Progenitor cell of endocrine pancreas (in vitro differentiated cells): Measurements from ENCODE around the gene SYT2. TPM values are rescaled to one million over a fixed set of nuclear protein-coding genes. Genes with fewer than 3 reads are reported as not detected.
A peak's percentile ranks its signal among the peaks of the same experiment; 100 is the strongest.

ENCODE experiments used
- DNase-seq: peaks from one replicate; pipeline ENCODE4 v3.0.0; 2021; ENCODE audit warnings: low spot score; ENCODE audit not compliant: unreplicated experiment
- H3K27ac Mint-ChIP-seq: 2 replicates; pipeline ENCODE4 v1.8.0; 2021; ENCODE audit warnings: mild to moderate bottlenecking, moderate library complexity, mixed read lengths
- H3K27me3 Mint-ChIP-seq: 2 replicates; pipeline ENCODE4 v1.8.0; 2021; ENCODE audit warnings: mixed read lengths
- H3K36me3 Mint-ChIP-seq: 2 replicates; pipeline ENCODE4 v1.8.0; 2022; ENCODE audit warnings: mixed read lengths; ENCODE audit not compliant: insufficient read depth
- H3K4me1 Mint-ChIP-seq: 2 replicates; pipeline ENCODE4 v1.8.0; 2021; ENCODE audit warnings: low read depth, mixed read lengths
- H3K4me3 Mint-ChIP-seq: 2 replicates; pipeline ENCODE4 v1.8.0; 2021; ENCODE audit warnings: low read depth, mild to moderate bottlenecking, moderate library complexity, mixed read lengths
- H3K9me3 Mint-ChIP-seq: 2 replicates; pipeline ENCODE4 v1.8.0; 2021; ENCODE audit warnings: low read depth, mixed read lengths
- total RNA-seq: library from RNA; stranded (reverse); gene quantifications from 2 replicates; pipeline ENCODE4 v1.2.1, GENCODE V29; 2021
- TF ChIP-seq, protein P1 (sequence below): fragments of 200-600 bp; sonication (generic); IDR thresholded peaks from one replicate; pipeline ENCODE4 v1.5.0; 2021; ENCODE audit warnings: antibody characterized with exemption, mild to moderate bottlenecking; ENCODE audit not compliant: unreplicated experiment

The SYT2 gene
- total RNA-seq, 1 donor from 2014 or later = 1.8 TPM

DNA sequence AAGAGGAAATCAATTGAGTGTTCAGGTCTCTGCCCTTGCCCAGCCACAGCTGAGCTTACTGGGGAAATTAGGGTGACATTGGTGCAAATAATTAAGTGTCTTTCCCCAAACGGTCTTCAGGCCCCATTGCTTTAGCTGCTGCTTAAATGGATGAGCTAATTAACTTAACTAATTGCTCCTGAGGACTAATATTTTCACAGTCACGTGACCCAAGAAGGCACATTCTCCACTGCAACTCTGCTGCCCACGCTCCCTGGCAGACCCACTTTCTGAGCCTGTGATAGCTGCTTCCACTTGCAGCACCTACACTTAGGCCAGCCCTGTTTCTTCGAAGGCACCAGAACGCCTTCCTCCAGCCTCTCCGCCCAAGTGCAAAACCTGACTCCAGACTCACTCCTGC, 56.2 kb downstream of the SYT2 start:
- H3K27me3 Mint-ChIP-seq = peaks cover 57% of the 10 kb centered on the region
- H3K4me3 Mint-ChIP-seq = no peak overlapping the region

DNA sequence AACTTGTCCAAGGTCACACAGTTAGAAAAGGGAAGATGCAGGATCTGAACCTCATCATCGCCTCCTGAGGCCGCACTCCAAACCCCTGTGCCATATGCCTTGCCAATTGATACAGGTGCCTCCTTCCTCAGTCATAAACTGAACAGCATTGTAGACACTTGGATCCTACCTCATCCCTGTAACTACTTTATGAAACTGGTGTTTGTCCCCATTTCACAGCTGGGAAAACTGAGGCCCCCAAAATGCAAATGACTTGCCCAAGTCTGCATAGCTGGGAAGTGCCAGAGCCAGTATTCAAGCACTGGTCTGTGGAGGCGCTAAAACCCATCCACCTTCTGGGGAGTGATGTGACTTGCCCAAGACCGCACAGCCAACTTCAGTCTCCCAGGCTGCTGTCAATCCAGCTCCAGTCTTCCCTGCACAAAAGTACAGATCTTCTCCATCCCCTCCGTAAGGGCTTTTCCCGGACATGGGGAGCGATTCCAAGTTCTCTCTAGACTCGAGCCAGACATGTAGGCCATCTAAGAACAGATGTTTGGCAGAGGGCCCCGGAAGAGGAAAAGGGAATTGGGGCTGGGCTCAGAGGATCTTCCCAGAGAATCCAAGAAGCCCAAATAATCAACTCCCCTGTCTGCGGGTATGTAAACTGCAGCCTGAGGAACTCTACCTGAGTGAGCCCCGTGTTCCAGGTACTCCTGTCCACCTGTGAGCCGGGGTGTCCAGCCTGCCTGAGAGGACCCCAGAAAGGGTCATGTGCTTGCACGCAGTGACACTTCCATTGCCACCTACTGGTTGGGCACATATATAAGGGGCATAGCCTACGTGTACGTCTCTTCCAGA, 60.5 kb downstream of the SYT2 start:
- Mint-ChIP-seq H3K4me3 (no peak overlapping the region), H3K27ac (no peak overlapping the region), H3K4me1 (no peaks in the 10 kb centered on the region), H3K27me3 (peaks cover 71% of the 10 kb centered on the region), H3K9me3 (no peaks in the 10 kb centered on the region), H3K36me3 (no peaks in the 10 kb centered on the region)
- TF ChIP-seq, protein P1, sequence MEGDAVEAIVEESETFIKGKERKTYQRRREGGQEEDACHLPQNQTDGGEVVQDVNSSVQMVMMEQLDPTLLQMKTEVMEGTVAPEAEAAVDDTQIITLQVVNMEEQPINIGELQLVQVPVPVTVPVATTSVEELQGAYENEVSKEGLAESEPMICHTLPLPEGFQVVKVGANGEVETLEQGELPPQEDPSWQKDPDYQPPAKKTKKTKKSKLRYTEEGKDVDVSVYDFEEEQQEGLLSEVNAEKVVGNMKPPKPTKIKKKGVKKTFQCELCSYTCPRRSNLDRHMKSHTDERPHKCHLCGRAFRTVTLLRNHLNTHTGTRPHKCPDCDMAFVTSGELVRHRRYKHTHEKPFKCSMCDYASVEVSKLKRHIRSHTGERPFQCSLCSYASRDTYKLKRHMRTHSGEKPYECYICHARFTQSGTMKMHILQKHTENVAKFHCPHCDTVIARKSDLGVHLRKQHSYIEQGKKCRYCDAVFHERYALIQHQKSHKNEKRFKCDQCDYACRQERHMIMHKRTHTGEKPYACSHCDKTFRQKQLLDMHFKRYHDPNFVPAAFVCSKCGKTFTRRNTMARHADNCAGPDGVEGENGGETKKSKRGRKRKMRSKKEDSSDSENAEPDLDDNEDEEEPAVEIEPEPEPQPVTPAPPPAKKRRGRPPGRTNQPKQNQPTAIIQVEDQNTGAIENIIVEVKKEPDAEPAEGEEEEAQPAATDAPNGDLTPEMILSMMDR = no peak
- no peak for DNase-seq

More for the DNA sequence above, 56.2 kb downstream of the SYT2 start:
- Mint-ChIP-seq H3K36me3 (no peaks in the 10 kb centered on the region), H3K9me3 (no peaks in the 10 kb centered on the region), H3K4me1 (no peaks in the 10 kb centered on the region), H3K27ac (no peak overlapping the region)
- DNase-seq = no peak
- TF ChIP-seq, protein P1 = no peak

DNA sequence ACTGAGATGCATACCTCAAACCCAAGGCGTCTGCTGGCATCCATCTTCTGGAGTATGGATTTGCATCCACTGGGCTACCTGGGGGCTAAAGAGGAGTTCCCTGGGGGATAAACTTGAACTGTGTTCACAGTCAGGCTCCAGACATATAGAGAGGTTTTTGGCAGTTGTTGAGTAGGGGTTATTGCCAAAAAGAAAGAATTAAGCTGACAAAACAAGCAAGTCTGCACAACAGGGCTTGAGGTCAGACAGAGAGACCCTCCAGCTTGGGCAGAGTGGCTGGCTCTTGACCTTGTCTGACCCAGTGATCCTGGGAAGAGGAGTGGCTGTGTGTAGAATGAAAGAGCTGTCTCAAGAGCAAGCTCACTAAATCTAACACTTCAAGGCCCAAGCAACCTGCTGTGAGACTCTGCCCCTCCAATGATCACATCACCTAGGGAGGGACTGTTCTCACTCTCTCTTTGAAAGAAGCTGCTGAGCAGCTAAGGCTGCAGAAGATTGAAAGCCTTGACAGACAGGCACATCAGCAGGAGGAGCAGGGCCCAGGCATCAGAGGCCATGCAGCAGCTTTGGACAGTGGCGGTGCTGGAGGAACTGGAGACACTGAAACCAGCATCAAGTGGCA, 61.5 kb downstream of the SYT2 start:
- Mint-ChIP-seq H3K4me3 (no peak overlapping the region), H3K27me3 (peaks cover 75% of the 10 kb centered on the region), H3K36me3 (no peaks in the 10 kb centered on the region), H3K9me3 (no peaks in the 10 kb centered on the region), H3K27ac (no peak overlapping the region), H3K4me1 (peaks cover 7% of the 10 kb centered on the region)
- TF ChIP-seq, protein P1 = no peak
- no peak for DNase-seq

DNA sequence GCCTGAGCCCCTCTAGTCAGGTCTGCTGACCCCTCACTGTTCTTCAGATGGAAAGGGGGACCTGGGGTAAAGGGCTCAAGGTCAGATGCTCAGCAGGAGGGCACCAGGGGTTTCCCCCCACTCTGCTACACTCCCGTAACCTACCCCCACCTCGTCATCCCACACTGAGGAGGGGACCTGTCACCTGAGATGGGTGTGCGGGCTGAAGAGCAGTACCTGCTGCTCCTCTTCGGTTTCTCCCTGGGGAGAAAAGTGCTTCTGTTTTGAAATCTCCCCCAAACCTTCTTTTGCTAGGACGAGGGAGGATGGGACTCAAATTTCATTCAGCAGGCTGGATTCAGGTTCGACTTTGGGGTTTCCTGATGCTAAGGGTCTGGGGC, 65.2 kb downstream of the SYT2 start:
- Mint-ChIP-seq H3K9me3 (no peaks in the 10 kb centered on the region), H3K27ac (no peak overlapping the region), H3K27me3 (peaks cover 80% of the 10 kb centered on the region), H3K4me1 (peaks cover 12% of the 10 kb centered on the region), H3K4me3 (no peak overlapping the region), H3K36me3 (no peaks in the 10 kb centered on the region)
- TF ChIP-seq, protein P1 = no peak
- no peak for DNase-seq

DNA sequence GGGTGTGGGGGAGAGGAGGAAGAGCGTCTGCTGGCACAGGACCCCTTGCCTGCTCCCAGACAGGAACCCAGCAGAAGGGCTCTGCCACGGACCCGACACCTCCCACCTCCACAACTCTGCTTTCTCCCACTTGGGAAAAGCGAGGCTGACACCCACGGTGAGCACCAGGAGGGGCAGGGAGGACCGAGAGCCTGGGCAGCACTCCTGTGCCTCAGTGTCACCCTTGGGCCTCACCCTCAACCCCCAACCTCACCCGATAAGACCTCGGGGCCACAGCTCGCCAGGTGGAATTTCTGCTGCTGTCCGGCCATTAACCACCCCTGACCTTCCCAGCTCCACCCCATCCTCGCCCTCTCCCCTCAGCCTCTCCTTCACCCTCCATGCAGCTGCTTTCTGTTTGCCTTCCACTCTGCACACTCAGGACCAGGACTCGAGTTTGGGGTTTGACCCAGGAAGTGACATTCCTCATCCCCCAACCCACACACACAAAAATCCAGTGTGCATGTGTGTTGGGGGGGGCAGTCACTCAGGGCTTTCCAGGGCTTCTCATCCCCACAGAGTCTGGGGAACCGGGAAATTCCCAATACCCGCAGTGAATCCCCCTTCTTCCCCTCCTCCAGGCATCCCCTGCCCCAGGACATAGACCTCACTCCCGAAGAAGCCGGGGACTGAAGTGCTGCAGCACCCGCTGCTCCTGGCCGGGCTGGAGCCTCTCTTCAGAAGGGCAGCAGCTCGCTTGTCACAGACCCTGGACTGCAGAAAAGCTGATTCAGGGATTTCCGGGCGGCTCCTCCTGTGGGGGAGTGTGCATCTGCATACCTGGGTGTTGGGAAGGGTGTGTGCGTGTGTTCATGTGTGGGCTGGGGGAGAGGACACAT, 65.8 kb downstream of the SYT2 start:
- Mint-ChIP-seq H3K9me3 (no peaks in the 10 kb centered on the region), H3K4me3 (peak overlapping the region; percentile 60), H3K36me3 (no peaks in the 10 kb centered on the region), H3K4me1 (peaks cover 17% of the 10 kb centered on the region), H3K27me3 (peaks cover 86% of the 10 kb centered on the region), H3K27ac (peak overlapping the region; percentile 16)
- TF ChIP-seq, protein P1 = no peak
- no peak for DNase-seq
